Measurements from ENCODE around the gene TSC22D3. TPM values are rescaled to one million over a fixed set of nuclear protein-coding genes. Genes with fewer than 3 reads are reported as not detected.
A peak's percentile ranks its signal among the peaks of the same experiment; 100 is the strongest.

Gene TSC22D3
- total and polyA plus RNA-seq, 2 experiments from 2014 or later: 235 to 297 TPM

GRCh38 chrX:107709266-107709806 is 66.3 kb downstream of the TSC22D3 start:
- DNase-seq (ENCODE audit: low read depth in 1 of 2, low spot score in 1 of 2): no peak
- H3K36me3 ChIP-seq: peaks cover 11% of the 10 kb centered on the region
- H3K4me3 ChIP-seq: no peak overlapping the region
- H3K27ac ChIP-seq: no peak overlapping the region
- H3K27me3 ChIP-seq: no peaks in the 10 kb centered on the region
- H3K4me1 ChIP-seq (ENCODE audit: low read depth): peaks cover 13% of the 10 kb centered on the region
- no peak for TF ChIP-seq CTCF (IDR thresholded peaks at IDR 0.05; ENCODE audit: low read depth, low read length)
- no peaks in the 10 kb centered on the region for H3K9me3 ChIP-seq (ENCODE audit: low read depth)

- DNase-seq (ENCODE audit: low read depth in 1 of 2, low spot score in 1 of 2): no peak
- peaks cover 18% of the 10 kb centered on the region for H3K4me1 ChIP-seq (ENCODE audit: low read depth)
- H3K27ac ChIP-seq: no peak overlapping the region
- no peak overlapping the region for H3K4me3 ChIP-seq
- H3K27me3 ChIP-seq: no peaks in the 10 kb centered on the region
- no peak for TF ChIP-seq CTCF (IDR thresholded peaks at IDR 0.05; ENCODE audit: low read depth, low read length)
- peaks cover 5% of the 10 kb centered on the region for H3K36me3 ChIP-seq
- H3K9me3 ChIP-seq (ENCODE audit: low read depth): no peaks in the 10 kb centered on the region
Observed at GRCh38 chrX:107708762-107709161, 66.8 kb downstream of the TSC22D3 start.

GRCh38 chrX:107707866-107708265 is 67.7 kb downstream of the TSC22D3 start:
- no peaks in the 10 kb centered on the region for H3K27me3 ChIP-seq
- H3K4me3 ChIP-seq: no peak overlapping the region
- H3K4me1 ChIP-seq (ENCODE audit: low read depth): peaks cover 18% of the 10 kb centered on the region
- no peak overlapping the region for H3K27ac ChIP-seq
- TF ChIP-seq CTCF (IDR thresholded peaks at IDR 0.05; ENCODE audit: low read depth, low read length): no peak
- no peaks in the 10 kb centered on the region for H3K36me3 ChIP-seq
- no peaks in the 10 kb centered on the region for H3K9me3 ChIP-seq (ENCODE audit: low read depth)
- no peak for DNase-seq (ENCODE audit: low read depth in 1 of 2, low spot score in 1 of 2)

GRCh38 chrX:107706309-107706708 is 69.3 kb downstream of the TSC22D3 start:
- no peaks in the 10 kb centered on the region for H3K36me3 ChIP-seq
- TF ChIP-seq CTCF (IDR thresholded peaks at IDR 0.05; ENCODE audit: low read depth, low read length): no peak
- DNase-seq (ENCODE audit: low read depth in 1 of 2, low spot score in 1 of 2): no peak
- peaks cover 16% of the 10 kb centered on the region for H3K4me1 ChIP-seq (ENCODE audit: low read depth)
- no peak overlapping the region for H3K27ac ChIP-seq
- H3K4me3 ChIP-seq: no peak overlapping the region
- no peaks in the 10 kb centered on the region for H3K9me3 ChIP-seq (ENCODE audit: low read depth)
- no peaks in the 10 kb centered on the region for H3K27me3 ChIP-seq

GRCh38 chrX:107704587-107704986 is 71.0 kb downstream of the TSC22D3 start:
- no peaks in the 10 kb centered on the region for H3K36me3 ChIP-seq
- no peak for DNase-seq (ENCODE audit: low read depth in 1 of 2, low spot score in 1 of 2)
- H3K4me1 ChIP-seq (ENCODE audit: low read depth): peaks cover 8% of the 10 kb centered on the region
- no peak for TF ChIP-seq CTCF (IDR thresholded peaks at IDR 0.05; ENCODE audit: low read depth, low read length)
- H3K9me3 ChIP-seq (ENCODE audit: low read depth): no peaks in the 10 kb centered on the region
- H3K27me3 ChIP-seq: no peaks in the 10 kb centered on the region
- no peak overlapping the region for H3K4me3 ChIP-seq
- H3K27ac ChIP-seq: peak overlapping the region; percentile 18
